ENCODE measurements around the gene ZNF799. TPM values are rescaled to one million over a fixed set of nuclear protein-coding genes. Genes with fewer than 3 reads are reported as not detected.
"Not testable (repeated sequence)": the region's sequence is repeated elsewhere in the genome, so short reads cannot be mapped to it uniquely, and the experiment has no call there.

ZNF799 gene
- total RNA-seq, 2 donors from 2014 or later, result 2.3 to 3.4 TPM

GRCh38 chr19:12391148-12391547 is 9.9 kb downstream of the ZNF799 start:
- H3K4me1 Mint-ChIP-seq (ENCODE audit: low read depth); ATAC-seq (replicated peaks in 1 of 2); H3K27me3 Mint-ChIP-seq (ENCODE audit: low read depth); H3K27ac Mint-ChIP-seq; DNase-seq; H3K4me3 Mint-ChIP-seq: not testable (repeated sequence)
- H3K9me3 Mint-ChIP-seq, result peaks cover 11 to 33% of the 10 kb centered on the region in 2 donors
- peaks cover 45 to 51% of the 10 kb centered on the region in 2 donors for H3K36me3 Mint-ChIP-seq (ENCODE audit: insufficient read depth in 2 of 2)

GRCh38 chr19:12386365-12386764 is 14.7 kb downstream of the ZNF799 start:
- not testable (repeated sequence) for ATAC-seq (replicated peaks in 1 of 2); H3K4me1 Mint-ChIP-seq (ENCODE audit: low read depth); DNase-seq; H3K27ac Mint-ChIP-seq; H3K4me3 Mint-ChIP-seq; H3K27me3 Mint-ChIP-seq (ENCODE audit: low read depth)
- peaks cover 32 to 41% of the 10 kb centered on the region in 2 donors for H3K36me3 Mint-ChIP-seq (ENCODE audit: insufficient read depth in 2 of 2)
- peaks cover 7 to 27% of the 10 kb centered on the region in 2 donors for H3K9me3 Mint-ChIP-seq

DNA sequence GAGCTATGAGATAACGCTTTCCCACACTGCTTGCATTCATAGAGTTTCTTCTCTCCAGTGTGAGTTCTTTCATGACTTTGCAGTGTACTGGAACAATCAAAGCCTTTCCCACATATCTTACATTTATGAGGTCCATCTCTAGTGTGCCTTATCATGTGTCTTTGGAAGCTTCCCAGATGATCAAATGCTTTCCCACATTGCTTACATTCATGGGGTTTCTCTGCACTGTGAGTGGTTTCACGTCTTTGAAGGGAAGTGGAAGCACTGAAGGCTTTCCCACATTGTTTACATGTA is 20.7 kb downstream of the ZNF799 start:
- Mint-ChIP-seq H3K9me3 (peaks cover 24 to 39% of the 10 kb centered on the region in 2 donors), H3K27me3 (ENCODE audit: low read depth) (no peaks in the 10 kb centered on the region), H3K4me3 (no peak overlapping the region), H3K36me3 (ENCODE audit: insufficient read depth in 2 of 2) (peaks cover 28 to 51% of the 10 kb centered on the region in 2 donors), H3K27ac (no peak overlapping the region), H3K4me1 (ENCODE audit: low read depth) (no peaks in the 10 kb centered on the region)
- no peak for DNase-seq
- ATAC-seq (replicated peaks in 1 of 2), result no peak

DNA sequence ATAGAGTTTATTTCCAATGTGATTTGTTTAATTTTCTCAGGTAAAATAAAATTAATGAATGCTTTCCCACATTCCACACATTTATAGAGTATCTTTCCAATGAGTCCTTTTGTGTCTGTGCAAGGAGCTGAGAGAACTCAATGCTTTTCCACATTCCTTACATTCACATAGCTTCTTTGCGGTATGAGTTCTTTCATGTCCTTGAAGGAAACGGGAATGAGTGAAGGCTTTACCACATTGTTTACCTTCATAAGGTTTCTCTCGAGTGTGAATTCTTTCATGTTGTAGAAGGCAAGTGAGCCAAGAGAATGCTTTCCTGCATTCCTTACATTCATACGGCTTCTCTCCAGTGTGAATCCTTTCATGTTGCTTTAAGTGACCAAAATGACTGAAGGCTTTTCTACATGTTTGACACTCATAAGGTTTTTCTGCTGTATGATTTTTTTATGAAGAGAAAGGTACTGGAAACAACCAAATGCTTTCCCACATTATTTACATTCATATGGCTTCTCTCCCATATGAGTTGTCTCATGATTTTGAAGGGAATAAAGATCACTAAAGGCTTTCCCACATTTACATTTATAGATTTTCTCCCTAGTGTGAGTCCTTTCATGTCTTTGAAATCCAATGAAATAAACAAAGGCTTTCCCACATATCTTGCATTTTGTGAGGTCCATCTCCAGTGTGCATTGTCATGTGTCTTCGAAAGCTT is 21.2 kb downstream of the ZNF799 start:
- H3K27me3 Mint-ChIP-seq (ENCODE audit: low read depth), result no peaks in the 10 kb centered on the region
- H3K4me1 Mint-ChIP-seq (ENCODE audit: low read depth), result no peaks in the 10 kb centered on the region

DNA sequence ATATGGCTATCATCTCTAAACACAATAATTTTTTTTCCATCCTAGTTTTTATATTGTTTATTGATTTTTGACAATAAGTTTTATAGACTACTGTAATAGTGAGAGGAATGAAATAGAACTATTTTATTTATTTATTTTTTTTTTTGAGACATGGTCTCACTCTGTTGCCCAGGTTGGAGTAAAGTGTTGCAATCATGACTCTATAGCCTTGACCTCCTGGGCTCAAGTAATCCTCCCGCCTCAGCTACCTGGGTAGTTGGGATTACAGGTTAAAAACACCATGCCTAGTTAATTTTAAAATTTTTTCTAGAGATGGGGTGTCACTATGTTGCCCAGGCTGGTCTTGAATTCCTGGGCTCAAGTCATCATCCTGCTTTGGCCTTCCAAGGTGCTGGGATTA is 27.0 kb downstream of the ZNF799 start:
- H3K27ac Mint-ChIP-seq, result no peak overlapping the region
- H3K27me3 Mint-ChIP-seq (ENCODE audit: low read depth), result no peaks in the 10 kb centered on the region
- peaks cover 9 to 19% of the 10 kb centered on the region in 2 donors for H3K9me3 Mint-ChIP-seq
- H3K4me1 Mint-ChIP-seq (ENCODE audit: low read depth), result no peaks in the 10 kb centered on the region
- H3K4me3 Mint-ChIP-seq, result no peak overlapping the region
- no peak for ATAC-seq (replicated peaks in 1 of 2)
- H3K36me3 Mint-ChIP-seq (ENCODE audit: insufficient read depth in 2 of 2), result peaks cover 11 to 19% of the 10 kb centered on the region in 2 donors
- no peak for DNase-seq

More for the DNA sequence above, 21.2 kb downstream of the ZNF799 start:
- Mint-ChIP-seq H3K27ac (no peak overlapping the region), H3K4me3 (no peak overlapping the region), H3K9me3 (peaks cover 20 to 40% of the 10 kb centered on the region in 2 donors), H3K36me3 (ENCODE audit: insufficient read depth in 2 of 2) (peaks cover 28 to 47% of the 10 kb centered on the region in 2 donors)
- ATAC-seq (replicated peaks in 1 of 2) (no peak), DNase-seq (no peak)

DNA sequence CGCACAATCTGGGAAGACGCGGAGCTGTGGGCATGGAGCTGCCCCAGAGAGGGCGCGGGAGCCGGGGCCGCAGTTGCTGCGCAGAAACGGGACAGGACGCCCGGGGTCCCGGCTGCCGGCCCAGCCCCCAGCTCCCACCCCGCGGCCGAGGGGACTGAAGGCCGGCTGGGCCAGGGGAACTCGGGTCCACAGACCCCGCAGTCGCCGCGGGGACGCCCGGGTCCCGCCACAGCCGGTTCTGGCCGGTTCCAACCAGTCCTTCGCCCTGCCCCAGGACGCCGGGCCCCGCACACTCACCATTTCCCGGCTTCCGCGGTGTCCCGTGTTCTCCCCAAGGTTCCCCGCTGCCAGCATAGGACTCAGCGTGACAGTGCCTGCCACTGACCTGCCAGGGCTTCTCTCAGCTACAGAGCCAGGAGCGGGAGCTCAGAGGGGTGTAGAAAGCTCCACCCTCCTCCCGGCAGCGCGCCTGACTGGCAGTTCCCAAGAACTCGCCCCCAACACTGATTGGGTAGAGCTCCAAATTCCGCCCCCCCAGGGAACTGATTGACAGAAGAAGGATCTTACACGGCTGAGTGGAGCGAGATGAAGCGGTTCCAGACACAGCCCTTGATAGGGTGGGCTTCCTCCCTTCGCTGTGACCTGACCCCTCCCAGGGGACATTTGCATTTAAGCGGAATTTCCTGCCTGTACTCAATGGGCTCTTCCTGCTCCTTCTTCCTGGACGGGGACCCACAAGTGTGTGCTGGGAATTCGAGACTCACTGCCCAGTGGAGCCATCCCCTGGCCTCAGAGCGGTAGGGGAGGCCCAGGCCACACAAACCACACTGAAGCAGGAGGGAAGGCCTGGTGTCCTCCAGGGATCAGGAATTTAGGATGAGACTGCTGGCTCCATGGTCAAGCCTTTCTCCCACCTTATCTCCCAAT is 35.6 kb downstream of the ZNF799 start, which contains the start of gene ZNF442:
ZNF442 (minus strand) TSS at position 448 of the 927 bp plus-strand sequence. CDS start 2,052 bp downstream, outside the sequence.
- H3K4me1 Mint-ChIP-seq (ENCODE audit: low read depth), result peaks cover 23% of the 10 kb centered on the region
- peak; percentile 99 for ATAC-seq (replicated peaks in 1 of 2)
- H3K9me3 Mint-ChIP-seq, result peaks cover 0 to 4% of the 10 kb centered on the region in 2 donors
- peak within 1 kb of the TSS; percentile 96 to 97 for H3K4me3 Mint-ChIP-seq
- H3K27ac Mint-ChIP-seq, result peak within 1 kb of the TSS; percentile 76
- DNase-seq, result peak; percentile 86 to 92
- no peaks in the 10 kb centered on the region for H3K27me3 Mint-ChIP-seq (ENCODE audit: low read depth)
- peaks cover 5 to 6% of the 10 kb centered on the region in 2 donors for H3K36me3 Mint-ChIP-seq (ENCODE audit: insufficient read depth in 2 of 2)

DNA sequence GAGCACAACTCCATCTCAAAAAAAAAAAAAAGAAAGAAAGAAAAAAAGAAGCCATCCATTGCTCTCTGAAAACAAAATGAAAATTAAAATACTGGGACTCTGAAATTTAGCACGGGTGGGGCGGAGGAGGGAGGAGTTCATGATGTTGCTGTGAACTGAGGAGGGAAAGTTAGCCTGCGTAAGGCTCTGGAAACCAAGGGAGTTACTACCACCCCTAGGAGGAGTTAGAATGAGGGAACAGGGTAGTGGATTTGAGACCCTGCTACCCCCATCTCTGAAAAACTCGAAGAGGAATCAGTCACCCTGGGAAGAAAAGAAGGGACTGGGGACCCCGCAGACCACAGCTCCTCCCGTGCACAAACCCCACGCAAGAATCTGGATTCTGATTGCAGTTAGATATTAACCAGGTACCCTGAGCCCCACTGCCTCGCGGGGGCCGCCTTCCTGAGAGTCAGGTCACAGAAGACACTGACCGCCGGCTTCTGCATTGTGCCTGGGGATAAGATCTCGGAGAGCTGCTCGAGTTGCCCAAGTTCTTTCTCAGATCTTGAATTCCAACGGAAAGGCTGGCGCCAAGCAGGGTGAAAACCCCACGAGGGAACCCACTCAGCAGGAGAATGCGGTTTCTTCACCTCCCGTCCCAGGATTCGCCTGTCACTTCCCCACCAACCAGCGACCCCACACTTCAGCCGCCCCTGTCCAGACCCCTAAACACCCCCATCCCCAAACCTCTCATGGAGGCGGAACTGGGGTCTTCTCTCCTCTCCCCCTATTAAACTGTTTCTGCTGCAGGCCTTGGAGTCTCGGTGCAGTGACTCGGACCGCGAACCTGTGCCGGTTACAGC is 36.5 kb downstream of the ZNF799 start:
- peaks cover 23% of the 10 kb centered on the region for H3K4me1 Mint-ChIP-seq (ENCODE audit: low read depth)
- peak overlapping the region; percentile 46 for H3K27ac Mint-ChIP-seq
- peaks cover 0 to 4% of the 10 kb centered on the region in 2 donors for H3K9me3 Mint-ChIP-seq

DNA sequence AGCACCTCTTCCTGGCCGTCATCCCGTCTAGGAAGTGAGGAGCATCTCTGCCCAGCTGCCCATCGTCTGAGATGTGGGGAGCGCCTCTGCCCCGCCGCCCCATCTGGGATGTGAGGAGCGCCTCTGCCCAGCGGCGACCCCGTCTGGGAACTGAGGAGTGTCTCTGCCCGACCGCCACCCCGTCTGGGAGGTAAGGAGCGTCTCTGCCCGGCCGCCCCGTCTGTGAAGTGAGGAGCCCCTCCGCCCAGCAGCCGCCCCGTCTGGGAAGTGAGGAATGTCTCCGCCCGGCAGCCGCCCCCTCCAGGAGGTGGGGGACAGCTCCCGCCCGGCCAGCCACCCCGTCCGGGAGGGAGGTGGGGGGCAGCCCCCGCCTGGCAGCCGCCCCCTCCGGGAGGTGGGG is 38.8 kb downstream of the ZNF799 start:
- not testable (repeated sequence) for H3K4me3 Mint-ChIP-seq; H3K27me3 Mint-ChIP-seq (ENCODE audit: low read depth); DNase-seq; H3K27ac Mint-ChIP-seq; ATAC-seq (replicated peaks in 1 of 2); H3K9me3 Mint-ChIP-seq; H3K36me3 Mint-ChIP-seq (ENCODE audit: insufficient read depth in 2 of 2)
- H3K4me1 Mint-ChIP-seq (ENCODE audit: low read depth), result peaks cover 23% of the 10 kb centered on the region

More for the DNA sequence above, 36.5 kb downstream of the ZNF799 start:
- no peaks in the 10 kb centered on the region for H3K27me3 Mint-ChIP-seq (ENCODE audit: low read depth)
- DNase-seq (peak in 1 of 2 donors; percentile 3), ATAC-seq (replicated peaks in 1 of 2) (no peak)
- peaks cover 5 to 6% of the 10 kb centered on the region in 2 donors for H3K36me3 Mint-ChIP-seq (ENCODE audit: insufficient read depth in 2 of 2)
- H3K4me3 Mint-ChIP-seq, result peak overlapping the region; percentile 96 to 97

DNA sequence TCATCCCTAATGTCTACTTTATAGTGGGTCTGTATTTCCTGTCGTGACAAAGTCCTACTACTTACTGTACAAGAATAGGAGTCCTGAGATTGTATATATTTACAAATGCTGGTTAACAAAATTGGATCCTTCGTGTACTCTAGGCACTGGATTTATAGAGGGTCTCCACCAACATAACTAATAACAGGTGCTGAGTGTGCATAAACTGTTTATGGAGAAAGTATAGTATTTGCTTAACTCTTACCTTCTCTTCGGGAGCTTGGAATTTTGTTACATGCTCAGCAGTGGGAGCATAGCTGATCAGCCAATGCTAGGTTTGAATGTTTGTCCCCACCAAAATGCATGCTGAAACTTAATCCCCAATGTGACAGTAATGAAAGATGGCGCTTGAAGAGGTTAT is 47.7 kb downstream of the ZNF799 start:
- no peak for DNase-seq
- H3K27me3 Mint-ChIP-seq (ENCODE audit: low read depth), result no peaks in the 10 kb centered on the region
- ATAC-seq (replicated peaks in 1 of 2), result no peak
- H3K4me3 Mint-ChIP-seq, result no peak overlapping the region
- no peaks in the 10 kb centered on the region for H3K4me1 Mint-ChIP-seq (ENCODE audit: low read depth)
- peaks cover 19 to 33% of the 10 kb centered on the region in 2 donors for H3K9me3 Mint-ChIP-seq
- H3K36me3 Mint-ChIP-seq (ENCODE audit: insufficient read depth in 2 of 2), result peaks cover 29 to 52% of the 10 kb centered on the region in 2 donors
- H3K27ac Mint-ChIP-seq, result no peak overlapping the region

DNA sequence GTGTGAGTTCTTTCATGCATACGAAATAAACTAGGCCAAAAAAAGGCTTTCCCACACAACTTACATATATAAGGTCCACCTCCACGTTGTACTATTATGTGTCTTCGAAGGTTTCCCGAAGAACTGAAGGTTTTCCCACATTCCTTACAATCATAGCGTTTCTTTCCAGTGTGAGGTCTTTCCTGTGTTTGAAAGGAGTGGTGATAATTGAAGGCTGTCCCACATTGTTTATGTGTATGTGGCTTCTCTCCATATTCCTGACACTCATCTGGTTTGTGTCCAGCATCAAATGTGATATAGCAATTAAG is 50.2 kb downstream of the ZNF799 start:
- ATAC-seq (replicated peaks in 1 of 2) (no peak), DNase-seq (no peak)
- Mint-ChIP-seq H3K4me1 (ENCODE audit: low read depth) (no peaks in the 10 kb centered on the region), H3K27me3 (ENCODE audit: low read depth) (no peaks in the 10 kb centered on the region), H3K36me3 (ENCODE audit: insufficient read depth in 2 of 2) (peaks cover 31 to 57% of the 10 kb centered on the region in 2 donors), H3K9me3 (peaks cover 28 to 39% of the 10 kb centered on the region in 2 donors), H3K27ac (no peak overlapping the region), H3K4me3 (no peak overlapping the region)

- no peaks in the 10 kb centered on the region for H3K4me1 Mint-ChIP-seq (ENCODE audit: low read depth)
- peaks cover 30 to 39% of the 10 kb centered on the region in 2 donors for H3K9me3 Mint-ChIP-seq
- no peak overlapping the region for H3K4me3 Mint-ChIP-seq
- no peak overlapping the region for H3K27ac Mint-ChIP-seq
- no peaks in the 10 kb centered on the region for H3K27me3 Mint-ChIP-seq (ENCODE audit: low read depth)
- no peak for DNase-seq
- peaks cover 31 to 60% of the 10 kb centered on the region in 2 donors for H3K36me3 Mint-ChIP-seq (ENCODE audit: insufficient read depth in 2 of 2)
- ATAC-seq (replicated peaks in 1 of 2), result no peak
These were observed 50.7 kb downstream of the ZNF799 start for GRCh38 chr19:12350185-12350889.

GRCh38 chr19:12346896-12347295 is 54.2 kb downstream of the ZNF799 start:
- peak; percentile 55 to 60 for ATAC-seq (replicated peaks in 1 of 2)
- Mint-ChIP-seq H3K4me1 (ENCODE audit: low read depth) (no peaks in the 10 kb centered on the region), H3K36me3 (ENCODE audit: insufficient read depth in 2 of 2) (peaks cover 19 to 50% of the 10 kb centered on the region in 2 donors), H3K27me3 (ENCODE audit: low read depth) (no peaks in the 10 kb centered on the region), H3K9me3 (peaks cover 29% of the 10 kb centered on the region in 2 donors), H3K27ac (no peak overlapping the region), H3K4me3 (no peak overlapping the region)
- DNase-seq, result peak; percentile 10 to 26

Data from activated T-cell treated with anti-CD3 and anti-CD28 coated beads, Interleukin-2, amount 50 U/mL, for 72 hours (primary cell).